BE2C (cell line): ENCODE data around the gene RAD9A.

Experiments
- DNase-seq: peaks from one replicate; pipeline ENCODE4 v3.0.0-alpha.2; 2020
- H3K27me3 ChIP-seq: fragments of 250-450 bp; sonication (Bioruptor Pico); 2 replicates; pipeline ENCODE4 v1.5.1; 2020; ENCODE audit warnings: mild to moderate bottlenecking
- H3K36me3 ChIP-seq: fragments of 250-450 bp; sonication (Bioruptor Pico); 2 replicates; pipeline ENCODE4 v1.5.1; 2020; ENCODE audit warnings: mild to moderate bottlenecking
- H3K4me1 ChIP-seq: fragments of 250-450 bp; sonication (Bioruptor Pico); 2 replicates; pipeline ENCODE4 v1.5.1; 2020
- H3K4me3 ChIP-seq: 2 replicates; pipeline ENCODE4 v1.5.1; 2011; ENCODE audit warnings: low read depth, low read length
- H3K9me3 ChIP-seq: fragments of 250-450 bp; sonication (Bioruptor Pico); 2 replicates; pipeline ENCODE4 v1.5.1; 2020
- TF ChIP-seq, protein P1 (sequence below): IDR thresholded peaks from 2 replicates; pipeline ENCODE4 v1.5.1; 2012; ENCODE audit warnings: mild to moderate bottlenecking, low read depth, low read length

The RAD9A gene

DNA sequence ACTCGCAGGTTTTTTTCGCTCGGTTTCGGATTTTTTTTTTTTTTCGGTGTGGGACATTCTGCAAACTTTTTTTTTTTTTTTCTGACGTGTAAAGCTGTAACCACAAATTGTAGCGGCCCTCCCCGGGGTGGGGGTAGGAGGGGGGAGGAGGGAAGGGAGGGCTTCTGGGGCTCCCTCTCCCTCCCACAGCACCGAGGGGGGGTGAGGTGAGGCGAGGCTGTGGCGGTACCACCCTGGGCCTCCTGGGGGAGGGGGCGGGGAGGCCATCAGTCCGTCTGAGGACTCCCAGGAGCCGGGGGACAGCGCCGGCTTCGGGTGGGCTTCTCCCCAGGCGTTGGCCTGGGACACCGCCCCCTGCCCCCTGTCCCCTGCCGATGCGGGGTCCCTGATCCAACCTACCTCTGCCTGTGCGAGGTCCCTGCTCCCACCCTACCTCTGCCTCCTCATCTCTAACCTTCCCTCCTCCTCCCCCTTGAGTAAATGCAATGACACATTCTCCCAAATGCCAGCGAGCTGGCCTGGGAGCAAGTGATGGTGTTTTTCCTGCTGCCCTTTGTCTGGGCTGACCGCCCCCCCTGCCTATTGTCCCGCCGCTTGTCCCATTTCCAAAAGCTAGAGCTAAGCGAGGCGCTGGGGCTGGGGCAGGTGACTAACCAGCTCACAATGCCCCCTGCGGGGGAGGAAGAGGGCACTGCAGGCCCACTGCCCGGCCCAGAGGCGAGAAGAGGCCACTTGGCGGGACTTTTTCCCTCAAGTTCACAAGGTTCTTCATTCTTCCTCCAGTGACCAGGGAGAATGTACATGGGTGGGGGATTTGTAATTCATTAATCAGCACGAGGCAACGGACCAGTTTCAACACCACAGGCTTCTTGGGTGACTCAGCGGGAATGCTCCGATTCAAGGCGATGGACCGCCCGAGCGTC is 17.9 kb upstream of the RAD9A start:
- peaks cover 28% of the 10 kb centered on the region for H3K27me3 ChIP-seq
- DNase-seq = peak; percentile 67
- no peaks in the 10 kb centered on the region for H3K9me3 ChIP-seq
- no peaks in the 10 kb centered on the region for H3K36me3 ChIP-seq
- H3K4me1 ChIP-seq = peaks cover 8% of the 10 kb centered on the region; the same call in 1 of the 2 replicates
- TF ChIP-seq, protein P1, sequence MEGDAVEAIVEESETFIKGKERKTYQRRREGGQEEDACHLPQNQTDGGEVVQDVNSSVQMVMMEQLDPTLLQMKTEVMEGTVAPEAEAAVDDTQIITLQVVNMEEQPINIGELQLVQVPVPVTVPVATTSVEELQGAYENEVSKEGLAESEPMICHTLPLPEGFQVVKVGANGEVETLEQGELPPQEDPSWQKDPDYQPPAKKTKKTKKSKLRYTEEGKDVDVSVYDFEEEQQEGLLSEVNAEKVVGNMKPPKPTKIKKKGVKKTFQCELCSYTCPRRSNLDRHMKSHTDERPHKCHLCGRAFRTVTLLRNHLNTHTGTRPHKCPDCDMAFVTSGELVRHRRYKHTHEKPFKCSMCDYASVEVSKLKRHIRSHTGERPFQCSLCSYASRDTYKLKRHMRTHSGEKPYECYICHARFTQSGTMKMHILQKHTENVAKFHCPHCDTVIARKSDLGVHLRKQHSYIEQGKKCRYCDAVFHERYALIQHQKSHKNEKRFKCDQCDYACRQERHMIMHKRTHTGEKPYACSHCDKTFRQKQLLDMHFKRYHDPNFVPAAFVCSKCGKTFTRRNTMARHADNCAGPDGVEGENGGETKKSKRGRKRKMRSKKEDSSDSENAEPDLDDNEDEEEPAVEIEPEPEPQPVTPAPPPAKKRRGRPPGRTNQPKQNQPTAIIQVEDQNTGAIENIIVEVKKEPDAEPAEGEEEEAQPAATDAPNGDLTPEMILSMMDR = peak; percentile 65
- peak overlapping the region; percentile 39 for H3K4me3 ChIP-seq

DNA sequence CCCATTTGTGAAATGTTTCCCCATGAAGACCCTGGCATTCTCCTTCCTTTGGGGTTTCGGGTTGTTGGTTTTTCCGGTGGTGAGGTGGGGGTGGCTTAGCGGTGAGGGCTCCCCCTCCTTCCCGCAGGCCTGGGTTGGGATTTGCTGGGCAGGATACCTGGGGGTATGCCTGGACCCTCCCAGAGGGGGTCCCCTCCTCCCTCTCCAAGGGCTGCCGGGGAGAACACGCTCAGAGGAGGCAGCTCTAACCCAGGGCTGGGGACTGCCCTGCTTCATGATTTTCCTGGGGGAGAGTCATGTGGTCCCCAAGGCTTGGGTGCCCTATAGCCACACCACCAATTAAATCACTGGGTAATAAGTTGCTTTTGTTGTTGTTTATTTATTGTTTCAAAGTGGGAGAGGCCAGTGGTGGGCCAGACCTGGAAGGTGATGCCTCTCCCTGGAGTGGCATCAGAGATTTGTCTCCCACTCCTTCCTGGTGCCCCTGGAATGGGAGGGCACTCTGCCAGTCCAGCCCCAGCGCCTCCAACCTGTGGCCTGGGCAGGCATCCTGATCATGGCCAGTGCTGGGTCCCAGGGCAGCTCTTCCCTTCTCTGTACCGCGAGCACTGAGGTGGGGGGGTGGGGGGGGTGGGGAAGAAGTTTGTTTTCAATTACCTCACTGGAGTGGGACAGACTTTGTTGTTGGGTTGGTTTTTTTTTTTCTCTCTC is 17.1 kb upstream of the RAD9A start:
- H3K9me3 ChIP-seq = no peaks in the 10 kb centered on the region
- peaks cover 28% of the 10 kb centered on the region for H3K27me3 ChIP-seq
- H3K36me3 ChIP-seq = no peaks in the 10 kb centered on the region
- TF ChIP-seq, protein P1 = no peak
- no peak overlapping the region for H3K4me3 ChIP-seq
- no peak for DNase-seq
- peaks cover 13% of the 10 kb centered on the region for H3K4me1 ChIP-seq

DNA sequence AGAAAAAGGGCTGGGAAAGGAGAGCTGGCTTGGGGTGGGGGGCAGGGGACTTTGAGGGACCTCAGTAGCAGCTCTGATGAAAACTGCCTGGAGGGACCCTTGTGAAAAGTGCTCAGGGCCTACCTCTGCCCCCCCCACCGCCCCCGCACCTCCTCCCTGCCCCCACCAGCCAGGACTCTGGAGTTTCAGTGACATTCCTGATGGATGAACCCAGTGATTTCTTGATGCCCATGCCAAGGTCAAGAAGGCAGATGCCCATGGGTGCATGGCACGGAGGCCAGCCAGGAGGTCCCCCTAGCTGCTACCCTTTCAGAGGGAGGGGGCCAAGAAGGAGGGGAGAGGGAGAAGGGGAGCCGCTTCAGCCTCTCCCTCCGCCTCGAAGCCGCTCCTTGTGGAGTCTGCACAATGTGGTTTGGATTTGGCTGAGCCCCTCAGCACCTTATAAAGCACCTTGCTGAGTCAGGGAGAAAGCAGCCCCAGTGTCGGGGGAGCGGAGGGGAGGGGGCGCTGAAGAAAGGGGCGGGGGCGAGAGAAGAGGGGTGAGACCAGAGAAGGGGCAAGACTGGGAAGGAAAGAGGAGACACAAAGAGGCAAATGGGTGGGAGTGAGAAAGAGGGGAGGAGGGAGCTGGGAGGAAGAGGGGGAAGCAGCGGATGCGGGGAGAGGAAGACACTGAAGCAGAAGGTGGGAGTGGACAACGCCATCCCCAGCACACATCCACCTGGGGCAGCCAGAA is 16.3 kb upstream of the RAD9A start:
- peaks cover 14% of the 10 kb centered on the region for H3K4me1 ChIP-seq
- H3K9me3 ChIP-seq = no peaks in the 10 kb centered on the region
- no peaks in the 10 kb centered on the region for H3K36me3 ChIP-seq
- TF ChIP-seq, protein P1 = no peak
- peaks cover 28% of the 10 kb centered on the region for H3K27me3 ChIP-seq
- no peak for DNase-seq
- no peak overlapping the region for H3K4me3 ChIP-seq

DNA sequence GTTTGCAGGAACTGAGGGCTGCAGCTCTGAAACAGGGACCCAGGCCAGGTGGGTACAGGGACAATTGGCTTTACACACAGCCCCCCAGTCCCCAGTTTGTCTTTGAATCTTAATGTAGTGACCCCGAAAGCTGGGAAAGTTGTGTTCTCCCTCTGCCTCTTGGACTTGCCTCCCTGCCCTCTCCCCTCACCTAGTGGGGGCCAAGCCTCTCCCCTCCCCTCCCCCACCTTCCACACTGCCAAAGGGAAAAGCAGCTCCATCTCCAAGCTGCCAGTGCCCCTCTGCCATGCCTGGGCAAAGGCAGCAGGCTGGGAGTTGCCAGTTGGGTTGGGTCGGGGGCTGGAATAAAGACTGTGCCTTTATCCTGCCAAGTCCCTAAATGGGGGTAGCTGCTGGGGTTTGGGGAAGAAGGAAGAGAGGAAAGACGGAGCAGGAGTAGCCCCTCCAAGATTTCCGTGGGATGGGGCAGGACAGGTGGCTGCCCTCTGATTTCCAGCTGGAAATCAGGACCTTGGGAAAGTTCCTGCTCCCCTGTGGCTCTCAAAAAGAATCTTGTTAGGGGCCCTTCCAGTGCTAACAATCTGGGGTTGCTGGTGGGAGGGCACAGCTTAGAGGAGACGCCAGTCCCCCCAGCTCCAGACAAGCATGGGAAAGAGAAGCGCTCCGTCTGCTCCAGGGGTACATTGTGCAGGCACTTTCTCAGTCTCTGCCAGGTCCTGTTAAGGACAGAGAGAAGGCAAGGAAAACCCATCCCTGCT is 15.5 kb upstream of the RAD9A start:
- H3K36me3 ChIP-seq = no peaks in the 10 kb centered on the region
- TF ChIP-seq, protein P1 = no peak
- peaks cover 14% of the 10 kb centered on the region for H3K4me1 ChIP-seq
- peaks cover 28% of the 10 kb centered on the region for H3K27me3 ChIP-seq
- no peak overlapping the region for H3K4me3 ChIP-seq
- H3K9me3 ChIP-seq = no peaks in the 10 kb centered on the region
- DNase-seq = no peak

DNA sequence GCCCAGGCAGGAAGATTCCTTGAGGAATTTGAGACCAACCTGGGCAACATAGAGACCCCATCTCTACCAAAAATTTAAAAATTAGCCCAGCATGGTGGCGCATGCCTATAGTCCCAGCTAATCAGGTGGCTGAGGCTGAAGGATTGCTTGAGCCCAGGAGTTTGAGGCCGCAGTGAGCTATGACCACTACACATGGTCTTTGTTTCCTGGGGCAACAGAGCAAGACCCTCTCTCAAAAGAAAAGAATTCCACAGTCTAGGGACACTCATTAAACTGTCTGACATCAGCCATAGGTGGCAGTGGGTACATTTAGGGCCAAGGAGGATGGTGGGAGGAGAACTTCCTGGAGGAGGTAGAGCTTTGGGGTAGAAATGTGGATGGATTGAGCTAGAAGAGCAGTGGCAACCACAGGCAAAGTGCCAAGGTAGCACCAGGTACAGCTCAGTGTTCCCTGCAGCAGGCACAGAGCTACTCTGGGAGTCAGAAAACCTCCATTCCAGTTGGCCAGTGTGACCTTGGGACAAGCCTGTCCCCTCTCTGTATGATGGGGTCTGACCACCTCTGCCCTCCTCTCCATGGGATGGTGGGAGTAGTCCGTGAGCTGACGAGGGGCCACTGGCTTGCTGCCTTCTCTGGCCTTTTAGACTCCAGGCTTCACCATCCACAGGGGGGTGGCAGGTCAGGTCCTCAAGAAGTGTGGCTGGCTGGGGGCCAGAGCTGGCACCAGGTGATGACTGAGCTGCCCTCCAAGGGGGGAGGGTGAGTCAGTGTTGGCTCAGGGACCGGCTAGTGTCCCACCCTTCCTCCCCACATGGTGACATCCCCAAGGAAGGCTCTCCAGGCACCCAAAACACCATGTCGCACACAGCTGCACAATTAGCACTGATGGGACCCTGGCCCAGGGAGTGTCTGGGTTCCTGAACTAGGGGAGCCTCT is 14.6 kb upstream of the RAD9A start:
- TF ChIP-seq, protein P1 = no peak
- DNase-seq = no peak
- Histone ChIP-seq H3K9me3 (no peaks in the 10 kb centered on the region), H3K4me1 (peaks cover 14% of the 10 kb centered on the region), H3K36me3 (no peaks in the 10 kb centered on the region), H3K27me3 (peaks cover 23% of the 10 kb centered on the region), H3K4me3 (no peak overlapping the region)
